NAMALWA (cell line): ENCODE data around the gene RPL21.
"Not testable (repeated sequence)": the region's sequence is repeated elsewhere in the genome, so short reads cannot be mapped to it uniquely, and the experiment has no call there.

ENCODE experiments used
- DNase-seq: peaks from one replicate; pipeline ENCODE4 v3.0.0-alpha.2; 2015; ENCODE audit warnings: low spot score

Gene RPL21

DNA sequence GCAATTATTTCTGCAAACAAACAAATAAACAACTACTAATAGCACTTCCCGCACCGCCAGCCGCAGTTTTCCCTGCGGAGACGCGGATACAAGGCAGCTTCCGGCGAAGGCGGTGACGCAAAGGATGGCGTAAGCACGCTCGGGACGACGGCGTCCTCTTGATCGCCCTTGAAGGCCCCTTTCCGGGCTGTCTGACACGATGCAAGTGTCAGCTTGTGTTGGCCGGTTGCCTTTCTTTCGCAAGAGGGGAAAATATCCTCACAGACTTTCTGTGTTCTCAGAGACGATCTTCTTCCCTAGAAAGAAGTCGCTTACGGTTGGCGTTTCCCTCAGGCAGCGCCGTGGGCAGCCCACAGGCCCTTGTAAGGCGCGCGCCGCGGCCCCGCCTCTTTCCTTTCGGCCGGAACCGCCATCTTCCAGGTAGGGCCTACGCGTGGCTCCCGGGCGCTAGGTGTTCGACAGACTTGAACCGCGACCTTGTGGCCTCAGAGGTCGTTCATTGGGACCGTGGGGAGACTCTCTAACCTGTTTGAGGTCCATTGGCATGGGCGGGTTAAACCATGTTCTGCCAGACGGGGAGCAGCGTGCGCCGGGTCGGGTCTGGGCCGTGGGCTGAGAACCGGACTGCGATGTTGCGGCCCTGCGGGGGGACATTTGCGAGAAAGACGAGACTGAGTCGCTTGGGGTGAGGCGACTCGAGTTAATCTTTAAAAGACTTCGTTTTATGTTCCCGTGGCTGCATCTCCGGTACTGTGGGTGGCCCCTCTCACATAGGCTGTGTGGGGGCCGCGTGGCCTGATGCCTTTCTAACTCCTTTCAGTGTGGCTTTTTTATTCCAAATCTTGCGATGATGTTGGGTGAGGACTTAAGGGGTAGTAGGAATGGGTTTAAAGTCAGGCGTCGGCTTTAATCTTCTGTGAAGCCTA, at the start of gene RPL21:
Gene RPL21 (plus strand): TSS at position 393 of the 926 bp plus-strand sequence. CDS start 2,219 bp downstream, outside the sequence.
- peak; percentile 94 for DNase-seq

DNA sequence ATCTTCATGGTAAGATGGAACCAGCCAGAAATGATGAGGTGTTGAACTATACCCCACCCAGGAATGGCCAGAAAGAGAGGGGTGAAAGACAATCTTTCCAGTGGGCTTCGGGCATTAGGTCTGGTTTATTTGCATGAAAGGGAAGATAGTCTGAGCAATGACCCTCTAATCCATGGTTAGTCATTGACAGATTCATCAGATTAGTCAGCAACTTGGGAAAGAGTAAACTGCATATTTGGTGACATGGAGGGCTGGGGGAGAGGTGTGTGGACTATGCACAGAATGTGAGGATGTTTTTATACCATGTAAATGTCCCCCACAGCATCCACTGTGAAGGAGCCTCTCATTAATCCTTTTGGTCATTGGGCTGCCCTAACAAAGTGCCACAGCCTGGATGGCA, 49.7 kb upstream of the RPL21 start:
- DNase-seq, result no peak

DNA sequence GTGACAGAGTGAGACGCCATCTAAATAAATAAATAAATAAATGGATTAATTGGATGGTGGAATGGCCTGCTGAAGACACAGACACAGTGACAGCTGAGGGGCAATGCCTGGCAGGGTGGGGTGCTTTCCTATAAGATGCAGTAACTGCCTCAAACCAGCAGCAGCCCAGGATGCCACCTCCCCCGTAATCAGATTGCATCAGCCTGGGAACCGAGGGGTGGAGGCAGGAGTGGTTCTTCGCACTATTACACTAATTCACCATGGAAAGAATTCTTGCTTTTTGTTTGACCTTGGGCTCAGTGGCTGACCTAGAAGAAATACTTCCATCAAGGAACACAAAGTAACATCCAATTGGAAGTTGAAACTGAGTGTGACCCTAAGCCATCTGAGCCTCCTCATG, 48.2 kb upstream of the RPL21 start:
- no peak for DNase-seq

DNA sequence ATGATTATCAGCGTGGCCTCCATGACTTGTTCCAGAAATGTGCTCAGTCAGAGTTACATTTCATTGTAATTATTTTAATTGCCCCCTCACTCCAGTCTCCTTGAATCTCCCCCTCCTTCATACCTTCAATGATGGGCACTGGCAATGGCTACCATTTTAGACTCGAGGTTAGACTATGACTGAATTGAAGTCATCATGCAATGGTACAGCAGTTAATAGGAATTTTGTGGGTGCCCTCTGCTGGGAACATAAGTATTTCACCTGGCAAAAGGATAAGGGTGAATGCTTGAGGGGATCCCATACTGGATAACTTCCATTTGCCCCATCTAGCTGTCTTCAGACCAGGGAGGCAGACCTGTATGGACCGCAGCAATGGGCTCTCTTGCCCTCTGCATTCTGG, 47.5 kb upstream of the RPL21 start:
- no peak for DNase-seq

GRCh38 chr13:27208514-27208913, 42.8 kb upstream of the RPL21 start:
- no peak for DNase-seq

GRCh38 chr13:27211271-27211670, 40.1 kb upstream of the RPL21 start:
- DNase-seq, result no peak

DNA sequence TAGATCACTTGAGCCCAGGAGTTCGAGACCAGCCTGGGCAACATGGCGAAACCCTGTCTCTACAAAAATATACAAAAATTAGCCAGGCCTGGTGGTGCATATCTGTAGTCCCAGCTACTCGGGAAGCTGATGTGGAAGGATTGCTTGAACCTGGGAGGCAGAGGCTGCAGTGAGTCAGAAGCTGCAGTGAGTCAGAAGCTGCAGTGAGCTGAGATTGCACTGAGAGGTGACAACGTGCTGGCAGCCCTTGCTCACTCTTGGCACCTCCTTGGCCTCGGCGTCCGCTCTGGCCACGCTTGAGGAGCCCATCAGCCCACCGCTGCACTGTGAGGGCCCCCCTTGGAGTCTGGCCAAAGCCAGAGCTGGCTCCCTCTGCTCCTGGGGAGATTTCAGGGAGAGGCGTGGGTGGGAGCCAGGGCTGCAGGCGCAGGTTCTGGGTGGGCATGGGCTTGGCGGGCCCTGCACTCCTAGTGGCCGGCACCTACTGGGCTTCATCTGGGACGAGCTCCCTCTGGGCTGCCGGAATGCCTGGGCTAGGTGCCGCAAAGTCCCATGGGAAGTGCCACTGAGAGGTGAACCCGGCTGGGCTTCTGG, 39.5 kb upstream of the RPL21 start:
- no peak for DNase-seq

GRCh38 chr13:27213386-27213785, 38.0 kb upstream of the RPL21 start:
- DNase-seq, result not testable (repeated sequence)

DNA sequence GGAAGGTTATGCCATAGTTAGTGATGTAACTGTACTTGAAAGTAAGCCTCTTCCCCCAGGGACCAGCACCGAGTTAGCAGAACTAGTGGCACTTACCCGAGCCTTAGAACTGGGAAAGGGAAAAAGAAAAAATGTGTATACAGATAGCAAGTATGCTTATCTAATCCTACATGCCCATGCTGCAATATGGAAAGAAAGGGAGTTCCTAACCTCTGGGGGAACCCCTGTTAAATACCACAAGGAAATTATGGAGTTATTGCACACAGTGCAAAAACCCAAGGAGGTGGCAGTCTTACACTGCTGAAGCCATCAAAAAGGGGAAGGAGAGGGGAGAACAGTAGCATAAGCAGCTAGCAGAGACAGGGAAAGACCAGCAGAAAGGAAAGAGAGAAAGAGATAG, 33.6 kb upstream of the RPL21 start:
- not testable (repeated sequence) for DNase-seq

- DNase-seq, result not testable (repeated sequence)
Observed at GRCh38 chr13:27218861-27219260, 32.5 kb upstream of the RPL21 start.

DNA sequence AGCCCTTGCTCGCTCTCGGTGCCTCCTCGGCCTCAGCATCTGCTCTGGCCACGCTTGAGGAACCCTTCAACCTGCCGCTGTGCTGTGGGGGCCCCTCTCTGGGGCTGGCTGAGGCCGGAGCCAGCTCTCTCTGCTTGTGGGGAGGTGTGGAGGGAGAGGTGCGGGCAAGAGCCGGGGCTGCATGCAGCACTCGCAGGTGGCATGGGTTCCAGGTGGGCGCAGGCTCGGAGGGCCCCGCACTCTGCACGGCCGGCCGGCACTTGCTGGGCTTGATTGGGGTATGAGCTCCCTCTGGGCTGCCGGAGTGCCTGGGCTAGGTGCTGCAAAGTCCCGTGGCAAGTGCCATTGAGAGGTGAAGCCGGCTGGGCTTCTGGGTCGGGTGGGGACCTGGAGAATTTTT, 31.7 kb upstream of the RPL21 start:
- no peak for DNase-seq

DNA sequence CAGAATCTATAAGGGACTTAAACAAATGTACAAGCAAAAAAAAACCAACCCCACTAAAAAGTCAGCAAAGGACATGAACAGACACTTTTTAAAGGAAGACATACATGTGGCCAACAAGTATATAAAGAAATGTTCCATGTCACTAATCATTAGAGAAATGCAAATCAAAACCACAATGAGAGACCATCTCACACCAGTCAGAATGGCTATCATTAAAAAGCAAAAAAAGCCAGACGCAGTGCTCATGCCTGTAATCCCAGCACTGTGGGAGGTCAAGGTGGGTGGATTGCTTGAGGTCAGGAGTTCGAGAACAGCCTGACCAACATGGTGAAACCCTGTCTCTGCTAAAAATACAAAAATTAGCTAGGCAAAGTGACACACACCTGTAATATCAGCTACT, 29.3 kb upstream of the RPL21 start:
- DNase-seq, result peak; percentile 14

DNA sequence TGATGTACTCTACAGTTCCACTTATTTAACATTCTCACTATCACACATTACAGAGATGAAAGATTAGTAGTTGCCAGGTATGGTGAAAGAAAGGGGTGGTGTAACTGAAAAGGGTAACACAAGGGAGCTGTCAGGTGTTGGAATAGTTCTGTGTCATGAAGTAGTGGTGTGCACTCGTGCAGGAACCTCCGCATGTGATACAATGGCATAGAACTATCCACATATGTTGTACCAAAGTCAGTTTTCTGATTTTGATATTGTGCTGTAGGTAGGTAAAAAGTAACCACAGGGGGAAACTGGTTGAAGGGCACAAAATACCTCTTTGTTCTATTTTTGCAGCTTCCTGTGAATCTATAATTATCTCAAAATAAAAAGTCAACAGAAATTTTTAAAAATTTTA, 24.4 kb upstream of the RPL21 start:
- DNase-seq, result no peak

DNA sequence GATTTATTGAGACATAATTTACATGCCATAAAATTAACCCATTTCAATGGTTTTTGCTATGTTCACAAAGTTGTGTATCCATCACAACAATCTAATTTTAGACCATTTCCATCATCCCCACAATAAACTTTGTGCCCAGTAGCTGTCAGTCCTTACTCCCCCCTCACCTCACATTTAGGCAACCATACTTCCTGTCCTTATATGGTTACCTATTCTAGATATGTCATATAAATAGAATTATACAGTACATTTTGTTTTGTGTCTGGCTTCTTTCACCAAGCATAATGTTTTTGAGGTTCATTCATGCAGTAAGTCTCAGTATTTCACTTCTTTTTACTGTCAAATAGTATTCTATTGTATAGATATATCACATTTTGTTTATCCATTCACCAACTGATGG, 23.2 kb upstream of the RPL21 start:
- DNase-seq, result no peak

DNA sequence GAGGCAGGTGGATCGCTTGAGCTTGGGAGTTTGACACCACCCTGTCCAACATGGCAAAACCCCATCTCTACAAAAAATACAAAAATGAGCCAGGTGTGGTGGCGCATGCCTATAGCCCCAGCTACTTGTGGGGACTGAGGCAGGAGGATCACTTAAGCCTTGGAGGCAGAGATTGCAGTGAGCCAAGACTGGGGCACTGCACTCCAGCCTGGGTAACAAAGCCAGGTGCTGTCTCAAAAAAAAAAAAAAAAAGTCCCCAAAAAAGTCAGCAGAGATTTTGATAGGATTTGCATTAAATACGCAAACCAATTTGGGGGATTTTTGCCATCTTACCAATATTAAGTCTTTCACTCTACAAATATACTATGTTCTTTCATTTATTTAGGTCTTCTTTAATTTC, 21.7 kb upstream of the RPL21 start:
- no peak for DNase-seq

DNA sequence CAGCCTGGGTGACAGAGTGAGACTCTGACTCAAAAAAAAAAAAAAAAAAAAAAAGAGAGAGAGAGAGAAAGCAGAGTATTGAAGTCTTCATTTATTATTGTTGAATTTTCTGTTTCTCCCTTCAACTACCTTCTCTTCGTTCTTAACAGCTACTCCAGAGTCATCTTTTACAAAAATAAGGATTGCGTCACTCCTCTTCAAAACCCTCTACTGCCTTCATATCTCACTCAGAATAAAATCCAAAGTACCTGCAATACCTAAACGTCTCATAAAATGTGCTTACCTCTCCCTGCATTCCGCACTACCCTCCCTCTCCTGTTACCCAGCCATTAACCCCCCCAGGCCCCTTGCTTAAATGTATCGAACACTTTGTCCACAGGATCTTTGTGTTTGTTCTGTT, 17.4 kb upstream of the RPL21 start:
- no peak for DNase-seq

GRCh38 chr13:27236478-27236877, 14.9 kb upstream of the RPL21 start:
- no peak for DNase-seq

DNA sequence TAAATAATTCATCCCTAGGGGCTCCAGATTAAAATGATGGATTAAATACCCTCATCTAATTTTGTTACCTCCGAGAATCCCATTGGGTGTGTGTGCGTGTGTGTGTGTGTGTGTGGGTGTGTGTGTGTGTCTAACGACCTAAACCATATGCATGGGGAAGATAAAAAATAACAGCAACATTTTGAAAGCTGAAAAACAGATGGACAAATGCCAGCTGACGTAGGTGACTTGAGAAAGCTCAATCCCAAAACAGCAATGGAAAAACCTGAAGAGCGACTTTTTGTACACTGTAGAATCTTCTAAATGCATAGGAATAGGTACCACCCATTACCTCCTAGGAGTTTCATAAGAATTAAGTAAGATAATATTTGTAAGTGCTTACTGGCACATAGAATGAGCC, 8.7 kb upstream of the RPL21 start:
- DNase-seq, result no peak

DNA sequence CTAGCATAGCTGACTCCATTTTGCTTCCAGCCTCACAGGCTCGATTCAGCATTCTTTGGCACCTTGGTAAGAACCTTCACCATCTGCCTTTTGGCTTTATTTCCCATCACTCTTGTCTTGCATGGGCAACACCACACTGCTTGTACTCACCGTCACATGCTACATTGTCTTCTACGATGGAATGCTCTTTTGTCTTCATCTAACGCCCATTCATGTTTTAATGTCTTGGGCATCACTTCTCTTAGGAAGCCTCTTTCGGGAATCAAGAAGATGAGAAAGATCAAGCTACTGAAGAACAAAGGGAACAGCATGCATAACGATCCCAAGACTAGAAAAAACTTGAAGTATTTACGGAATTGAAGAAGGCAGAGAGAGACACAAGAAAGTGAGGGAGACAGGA, 5.7 kb upstream of the RPL21 start:
- no peak for DNase-seq

- DNase-seq, result no peak
Observed at GRCh38 chr13:27250833-27251165, 559 bp upstream of the RPL21 start.

GRCh38 chr13:27252467-27252866, 1.1 kb downstream of the RPL21 start:
- no peak for DNase-seq

GRCh38 chr13:27257233-27257568, 5.8 kb downstream of the RPL21 start:
- no peak for DNase-seq

- DNase-seq, result peak; percentile 23
Observed at GRCh38 chr13:27257648-27258253, 6.4 kb downstream of the RPL21 start.
